ENCODE results near the gene ARHGAP44. TPM values are rescaled to one million over a fixed set of nuclear protein-coding genes. Genes with fewer than 3 reads are reported as not detected.
A peak's percentile ranks its signal among the peaks of the same experiment; 100 is the strongest.

ARHGAP44 gene
- 1 to 10 TPM in 1 of 2 donors, under 1 TPM in 1; 0.14 to 1.3 TPM for total RNA-seq
- under 1 TPM; 0.33 to 0.50 TPM for polyA plus RNA-seq

GRCh38 chr17:12789481-12790248 lies at the start of gene ARHGAP44:
Gene ARHGAP44, plus strand, starts transcription at chr17:12789498. Its CDS starts 341 bp downstream, at chr17:12789839.
- Histone ChIP-seq H3K27ac (ENCODE audit: low read depth in 1 of 2, low read length in 2 of 2) (peak within 1 kb of the TSS in 1 of 2 donors; percentile 11), H3K36me3 (ENCODE audit: control insufficient read depth in 4 of 4, insufficient read depth in 3 of 4, low read depth in 1 of 4, low read length in 3 of 4) (no peaks in the 10 kb centered on the region), H3K27me3 (ENCODE audit: control insufficient read depth in 4 of 4, insufficient read depth in 4 of 4, low read length in 3 of 4) (peaks cover 0 to 4% (median 0%) of the 10 kb centered on the region in 4 donors), H3K9ac (ENCODE audit: low read depth in 1 of 2, low read length in 2 of 2) (no peak within 1 kb of the TSS), H3K4me3 (ENCODE audit: low read depth in 1 of 3, low read length in 3 of 3) (peak within 1 kb of the TSS in 2 of 3 donors; percentile 68 to 82), H3K9me3 (ENCODE audit: control insufficient read depth in 4 of 4, low read length in 3 of 4) (no peaks in the 10 kb centered on the region), H3K4me1 (ENCODE audit: control insufficient read depth in 4 of 4, insufficient read depth in 4 of 4, low read length in 3 of 4) (peaks cover 0 to 15% (median 4%) of the 10 kb centered on the region in 4 donors)
- DNase-seq (ENCODE audit: low spot score), result no peak
- TF ChIP-seq HNF4A (conservative IDR thresholded peaks at IDR 0.05) (no peak), RXRA (IDR thresholded peaks at IDR 0.05) (no peak), HNF4G (IDR thresholded peaks at IDR 0.05) (no peak), REST (IDR thresholded peaks at IDR 0.05) (no peak), ATF3 (IDR thresholded peaks at IDR 0.05) (no peak), FOXA1 (IDR thresholded peaks at IDR 0.05) (no peak), JUND (IDR thresholded peaks at IDR 0.05) (no peak), FOXA2 (IDR thresholded peaks at IDR 0.05) (no peak), TAF1 (conservative IDR thresholded peaks at IDR 0.05) (no peak), NR2F2 (IDR thresholded peaks at IDR 0.05) (no peak), CTCF (IDR thresholded peaks at IDR 0.05; ENCODE audit: low read depth, low read length, missing input control) (no peak), RAD21 (IDR thresholded peaks at IDR 0.05) (no peak), ZBTB33 (IDR thresholded peaks at IDR 0.05) (no peak), GABPA (IDR thresholded peaks at IDR 0.05 in 1 of 2, conservative IDR thresholded peaks at IDR 0.05 in 1 of 2) (no peak), MAX (IDR thresholded peaks at IDR 0.05) (no peak), YY1 (IDR thresholded peaks at IDR 0.05) (no peak), SP1 (IDR thresholded peaks at IDR 0.05) (no peak), EGR1 (IDR thresholded peaks at IDR 0.05; ENCODE audit: low read depth in 2 of 2) (no peak)
- 2% methylated on average over 86 of the region's 86 CpGs for WGBS
